ENCODE results near the gene LSMEM2.

DNA sequence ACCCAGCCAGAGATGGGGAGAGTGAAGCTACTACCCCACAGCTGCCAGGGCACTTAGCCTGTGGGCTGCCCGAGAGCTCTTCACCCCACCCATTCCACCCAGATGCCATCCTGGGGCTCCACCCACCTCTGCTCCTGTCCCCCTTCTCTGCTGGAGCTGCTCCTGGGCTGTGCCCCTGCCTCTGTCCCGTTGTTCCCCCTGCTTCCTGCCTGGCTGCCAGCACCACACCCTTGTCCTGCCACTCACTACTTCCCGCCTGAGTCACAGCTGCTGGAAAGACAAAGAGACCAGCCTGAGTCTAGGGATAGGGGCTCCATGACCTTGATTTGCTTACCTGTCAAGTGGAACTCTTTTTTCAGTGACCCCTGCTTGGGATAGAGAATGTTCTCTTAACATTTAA is 30.5 kb upstream of the LSMEM2 start:
- TF ChIP-seq, protein P1, sequence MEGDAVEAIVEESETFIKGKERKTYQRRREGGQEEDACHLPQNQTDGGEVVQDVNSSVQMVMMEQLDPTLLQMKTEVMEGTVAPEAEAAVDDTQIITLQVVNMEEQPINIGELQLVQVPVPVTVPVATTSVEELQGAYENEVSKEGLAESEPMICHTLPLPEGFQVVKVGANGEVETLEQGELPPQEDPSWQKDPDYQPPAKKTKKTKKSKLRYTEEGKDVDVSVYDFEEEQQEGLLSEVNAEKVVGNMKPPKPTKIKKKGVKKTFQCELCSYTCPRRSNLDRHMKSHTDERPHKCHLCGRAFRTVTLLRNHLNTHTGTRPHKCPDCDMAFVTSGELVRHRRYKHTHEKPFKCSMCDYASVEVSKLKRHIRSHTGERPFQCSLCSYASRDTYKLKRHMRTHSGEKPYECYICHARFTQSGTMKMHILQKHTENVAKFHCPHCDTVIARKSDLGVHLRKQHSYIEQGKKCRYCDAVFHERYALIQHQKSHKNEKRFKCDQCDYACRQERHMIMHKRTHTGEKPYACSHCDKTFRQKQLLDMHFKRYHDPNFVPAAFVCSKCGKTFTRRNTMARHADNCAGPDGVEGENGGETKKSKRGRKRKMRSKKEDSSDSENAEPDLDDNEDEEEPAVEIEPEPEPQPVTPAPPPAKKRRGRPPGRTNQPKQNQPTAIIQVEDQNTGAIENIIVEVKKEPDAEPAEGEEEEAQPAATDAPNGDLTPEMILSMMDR (IDR thresholded peaks at IDR 0.05): no peak
- no peak for TF ChIP-seq POLR2A (IDR thresholded peaks at IDR 0.05)
